Measurements from ENCODE around the gene CNTN6. TPM values are rescaled to one million over a fixed set of nuclear protein-coding genes. Genes with fewer than 3 reads are reported as not detected.

Gene CNTN6
- total and polyA plus RNA-seq, 7 donors, result 0.04 to 0.71 (median 0.14) TPM; not detected in 4

GRCh38 chr3:1088503-1088902 lies 4.3 kb upstream of the CNTN6 start:
- whole genome bisulfite sequencing, 2 donors, result 68 to 83% methylated on average over 1 of the region's 1 CpG
- no peak overlapping the region for H3K27ac ChIP-seq
- no peak for DNase-seq
- H3K4me3 ChIP-seq, result no peak overlapping the region
- H3K27me3 ChIP-seq, result no peaks in the 10 kb centered on the region
- TF ChIP-seq POLR2A (IDR thresholded peaks at IDR 0.05), result no peak
- no peak for TF ChIP-seq POLR2AphosphoS5 (IDR thresholded peaks at IDR 0.05)
- no peak for TF ChIP-seq EP300 (IDR thresholded peaks at IDR 0.05)
- intact Hi-C loops (cut with DNase I), result no loop called here
- peaks cover 0 to 9% (median 0%) of the 10 kb centered on the region in 4 donors for H3K4me1 ChIP-seq
- no peaks in the 10 kb centered on the region for H3K9me3 ChIP-seq
- H3K36me3 ChIP-seq, result no peaks in the 10 kb centered on the region

DNA sequence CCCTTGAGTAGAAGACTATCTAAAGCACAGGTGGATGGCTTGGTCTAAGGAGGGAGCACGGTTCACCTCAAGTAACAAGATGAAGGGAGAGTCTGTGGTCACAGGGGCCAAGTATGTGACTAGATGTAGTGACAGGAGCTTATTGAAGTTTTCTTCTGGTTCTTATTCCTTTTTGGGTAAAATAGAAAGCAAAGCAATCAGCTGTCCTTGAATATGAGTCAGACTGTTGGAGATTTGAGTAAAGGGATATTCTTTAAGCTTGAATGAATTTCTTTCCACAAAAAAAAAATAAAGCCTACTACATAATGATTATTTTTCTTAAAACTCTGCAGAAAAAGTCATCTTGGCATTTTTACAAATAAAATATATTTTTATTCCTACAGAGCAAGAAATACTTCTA lies 1.5 kb upstream of the CNTN6 start:
- TF ChIP-seq CTCF (IDR thresholded peaks at IDR 0.05) (no peak), POLR2A (IDR thresholded peaks at IDR 0.05) (no peak), POLR2AphosphoS5 (IDR thresholded peaks at IDR 0.05) (no peak), EP300 (IDR thresholded peaks at IDR 0.05) (no peak)
- Histone ChIP-seq H3K27me3 (no peaks in the 10 kb centered on the region), H3K27ac (no peak overlapping the region), H3K4me1 (peaks cover 0 to 9% (median 0%) of the 10 kb centered on the region in 4 donors), H3K4me3 (no peak overlapping the region), H3K36me3 (no peaks in the 10 kb centered on the region), H3K9me3 (no peaks in the 10 kb centered on the region)
- no peak for DNase-seq
- intact Hi-C loops (cut with DNase I), result no loop called here
- 83 to 91% methylated on average over 1 of the region's 1 CpG for WGBS, 2 donors

GRCh38 chr3:1092061-1092460 lies 763 bp upstream of the CNTN6 start:
- 68 to 73% methylated on average over 2 of the region's 2 CpGs for WGBS, 2 donors
- no peak overlapping the region for H3K27ac ChIP-seq
- DNase-seq, result no peak
- no peak overlapping the region for H3K4me3 ChIP-seq
- intact Hi-C loops (cut with DNase I), result no loop called here
- no peaks in the 10 kb centered on the region for H3K36me3 ChIP-seq
- TF ChIP-seq POLR2AphosphoS5 (IDR thresholded peaks at IDR 0.05), result no peak
- no peak for TF ChIP-seq POLR2A (IDR thresholded peaks at IDR 0.05)
- TF ChIP-seq EP300 (IDR thresholded peaks at IDR 0.05), result no peak
- TF ChIP-seq CTCF (IDR thresholded peaks at IDR 0.05), result no peak
- no peaks in the 10 kb centered on the region for H3K27me3 ChIP-seq
- no peaks in the 10 kb centered on the region for H3K9me3 ChIP-seq
- peaks cover 0 to 5% (median 0%) of the 10 kb centered on the region in 4 donors for H3K4me1 ChIP-seq

- Histone ChIP-seq H3K4me1 (no peaks in the 10 kb centered on the region), H3K27ac (no peak overlapping the region), H3K9me3 (no peaks in the 10 kb centered on the region), H3K36me3 (no peaks in the 10 kb centered on the region), H3K27me3 (no peaks in the 10 kb centered on the region), H3K4me3 (no peak overlapping the region)
- intact Hi-C loops (cut with DNase I), result no loop called here
- 75 to 82% methylated on average over 6 of the region's 6 CpGs for WGBS, 2 donors
- TF ChIP-seq CTCF (IDR thresholded peaks at IDR 0.05) (no peak), POLR2AphosphoS5 (IDR thresholded peaks at IDR 0.05) (no peak), POLR2A (IDR thresholded peaks at IDR 0.05) (no peak), EP300 (IDR thresholded peaks at IDR 0.05) (no peak)
- no peak for DNase-seq
These were observed 393 bp downstream of the CNTN6 start for GRCh38 chr3:1093217-1093616.

DNA sequence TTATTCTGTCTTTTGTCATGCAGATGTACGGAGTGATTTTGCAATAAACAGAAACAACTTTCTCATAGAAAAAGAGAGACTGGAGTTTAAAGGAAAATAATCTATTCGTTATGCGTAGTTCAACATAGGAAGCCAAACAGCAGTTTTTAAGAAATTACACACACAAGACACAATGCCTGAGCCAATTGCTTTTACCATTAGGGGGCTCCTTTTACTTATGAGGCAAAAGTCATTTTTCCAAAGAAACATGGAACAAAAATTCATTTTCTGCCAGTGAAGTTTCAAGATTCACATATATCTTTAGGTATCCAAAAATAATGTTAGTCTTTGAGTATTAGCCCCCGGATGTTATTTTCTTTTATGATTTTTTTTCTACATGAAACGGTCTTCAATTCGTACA lies 10.7 kb downstream of the CNTN6 start:
- intact Hi-C loops (cut with DNase I), result no loop called here
- Histone ChIP-seq H3K9me3 (no peaks in the 10 kb centered on the region), H3K27me3 (no peaks in the 10 kb centered on the region), H3K4me3 (no peak overlapping the region), H3K4me1 (no peaks in the 10 kb centered on the region), H3K27ac (no peak overlapping the region), H3K36me3 (no peaks in the 10 kb centered on the region)
- 65 to 91% methylated on average over 6 of the region's 6 CpGs for WGBS, 2 donors
- DNase-seq, result no peak
- TF ChIP-seq EP300 (IDR thresholded peaks at IDR 0.05), result no peak
- no peak for TF ChIP-seq POLR2AphosphoS5 (IDR thresholded peaks at IDR 0.05)
- no peak for TF ChIP-seq CTCF (IDR thresholded peaks at IDR 0.05)
- TF ChIP-seq POLR2A (IDR thresholded peaks at IDR 0.05), result no peak
